SK-N-SH treated with all-trans-retinoic acid at 6 μM for 48 hours (cell line): Measurements from ENCODE around the gene ZCCHC3.

Source experiments
- ATAC-seq: fragments of 200-7000 bp; cut with Tn5 transposase; 3 replicates; pipeline ENCODE4 v1.9.1; 2020; ENCODE audit warnings: mild to moderate bottlenecking, moderate library complexity
- ARNTL ChIP-seq: fragments of 450-650 bp; formaldehyde crosslinking; IDR thresholded peaks from 2 replicates; pipeline ENCODE4 v1.5.0; 2020; ENCODE audit warnings: low read depth, mild to moderate bottlenecking, moderate library complexity, borderline replicate concordance
- BACH2 ChIP-seq: fragments of 250-450 bp; sonication (Bioruptor Pico); IDR thresholded peaks from 2 replicates; pipeline ENCODE4 v1.9.0; 2021; ENCODE audit warnings: mild to moderate bottlenecking, borderline replicate concordance
- CREB5 ChIP-seq: fragments of 250-450 bp; sonication (Bioruptor Pico); IDR thresholded peaks from 2 replicates; pipeline ENCODE4 v1.5.1; 2020; ENCODE audit warnings: low read depth, mild to moderate bottlenecking, moderate library complexity
- CSDC2 ChIP-seq: fragments of 250-450 bp; sonication (Bioruptor Pico); IDR thresholded peaks from 2 replicates; pipeline ENCODE4 v1.5.0; 2020; ENCODE audit warnings: mild to moderate bottlenecking, moderate library complexity
- CSRNP3 ChIP-seq: fragments of 250-450 bp; sonication (Bioruptor Pico); IDR thresholded peaks from 2 replicates; pipeline ENCODE4 v1.5.1; 2021; ENCODE audit warnings: mild to moderate bottlenecking, moderate library complexity
- ESRRG ChIP-seq: fragments of 250-450 bp; sonication (Bioruptor Pico); IDR thresholded peaks from 2 replicates; pipeline ENCODE4 v1.6.1; 2021; ENCODE audit warnings: mild to moderate bottlenecking
- GLIS3 ChIP-seq: fragments of 250-450 bp; sonication (Bioruptor Pico); IDR thresholded peaks from 2 replicates; pipeline ENCODE4 v1.5.0; 2020; ENCODE audit warnings: mild to moderate bottlenecking, moderate library complexity
- ISL1 ChIP-seq: fragments of 250-450 bp; sonication (Bioruptor Pico); IDR thresholded peaks from 2 replicates; pipeline ENCODE4 v2.1.2; 2022; ENCODE audit warnings: mild to moderate bottlenecking, moderate library complexity
- POU6F1 ChIP-seq: fragments of 250-450 bp; sonication (Bioruptor Pico); IDR thresholded peaks from 2 replicates; pipeline ENCODE4 v1.8.0; 2021; ENCODE audit warnings: low read depth, mild to moderate bottlenecking, moderate library complexity, borderline replicate concordance
- PPARA ChIP-seq: fragments of 250-450 bp; sonication (Bioruptor Pico); IDR thresholded peaks from 2 replicates; pipeline ENCODE4 v1.5.0; 2020; ENCODE audit warnings: mild to moderate bottlenecking, borderline replicate concordance
- RARB ChIP-seq: fragments of 250-450 bp; sonication (Bioruptor Pico); IDR thresholded peaks from 2 replicates; pipeline ENCODE4 v1.8.0; 2021; ENCODE audit warnings: mild to moderate bottlenecking, moderate library complexity
- SNAI2 ChIP-seq: fragments of 250-450 bp; sonication (Bioruptor Pico); IDR thresholded peaks from 2 replicates; pipeline ENCODE4 v1.5.0; 2020; ENCODE audit warnings: mild to moderate bottlenecking, moderate library complexity
- TOX ChIP-seq: fragments of 250-450 bp; sonication (Bioruptor Pico); IDR thresholded peaks from 2 replicates; pipeline ENCODE4 v1.8.0; 2021; ENCODE audit warnings: mild to moderate bottlenecking, moderate library complexity, borderline replicate concordance
- ZC3H10 ChIP-seq: fragments of 250-450 bp; sonication (Bioruptor Pico); IDR thresholded peaks from 2 replicates; pipeline ENCODE4 v1.5.1; 2021; ENCODE audit warnings: mild to moderate bottlenecking, moderate library complexity
- ZFP3 ChIP-seq: fragments of 250-450 bp; sonication (Bioruptor Pico); IDR thresholded peaks from 2 replicates; pipeline ENCODE4 v1.5.0; 2020; ENCODE audit warnings: mild to moderate bottlenecking, moderate library complexity
- ZFP30 ChIP-seq: fragments of 450-650 bp; formaldehyde crosslinking; IDR thresholded peaks from 2 replicates; pipeline ENCODE4 v1.5.0; 2022; ENCODE audit warnings: mild to moderate bottlenecking, moderate library complexity
- ZNF70 ChIP-seq: fragments of 450-650 bp; formaldehyde crosslinking; IDR thresholded peaks from 2 replicates; pipeline ENCODE4 v1.5.0; 2020; ENCODE audit warnings: mild to moderate bottlenecking, moderate library complexity
- ZNF8 ChIP-seq: fragments of 450-650 bp; formaldehyde crosslinking; IDR thresholded peaks from 2 replicates; pipeline ENCODE4 v1.5.0; 2020; ENCODE audit warnings: mild to moderate bottlenecking, moderate library complexity
- TF ChIP-seq, protein P1 (sequence below): fragments of 250-450 bp; sonication (Bioruptor Pico); IDR thresholded peaks from 2 replicates; pipeline ENCODE4 v1.8.0; 2020; ENCODE audit warnings: mild to moderate bottlenecking, moderate library complexity, borderline replicate concordance

ZCCHC3 gene

GRCh38 chr20:312866-313265 is 15.5 kb downstream of the ZCCHC3 start:
- no peak for ATAC-seq
- TF ChIP-seq CSRNP3 (CRISPR knock-in tag) (no peak), BACH2 (CRISPR knock-in tag) (no peak), RARB (CRISPR knock-in tag) (no peak), ARNTL (CRISPR knock-in tag) (no peak), CREB5 (CRISPR knock-in tag) (no peak), GLIS3 (no peak), ZC3H10 (CRISPR knock-in tag) (no peak), ZFP30 (CRISPR knock-in tag) (no peak), PPARA (CRISPR knock-in tag) (no peak), CSDC2 (CRISPR knock-in tag) (no peak), ZNF70 (no peak), ZFP3 (CRISPR knock-in tag) (no peak), ESRRG (CRISPR knock-in tag) (no peak)
- TF ChIP-seq, protein P1, sequence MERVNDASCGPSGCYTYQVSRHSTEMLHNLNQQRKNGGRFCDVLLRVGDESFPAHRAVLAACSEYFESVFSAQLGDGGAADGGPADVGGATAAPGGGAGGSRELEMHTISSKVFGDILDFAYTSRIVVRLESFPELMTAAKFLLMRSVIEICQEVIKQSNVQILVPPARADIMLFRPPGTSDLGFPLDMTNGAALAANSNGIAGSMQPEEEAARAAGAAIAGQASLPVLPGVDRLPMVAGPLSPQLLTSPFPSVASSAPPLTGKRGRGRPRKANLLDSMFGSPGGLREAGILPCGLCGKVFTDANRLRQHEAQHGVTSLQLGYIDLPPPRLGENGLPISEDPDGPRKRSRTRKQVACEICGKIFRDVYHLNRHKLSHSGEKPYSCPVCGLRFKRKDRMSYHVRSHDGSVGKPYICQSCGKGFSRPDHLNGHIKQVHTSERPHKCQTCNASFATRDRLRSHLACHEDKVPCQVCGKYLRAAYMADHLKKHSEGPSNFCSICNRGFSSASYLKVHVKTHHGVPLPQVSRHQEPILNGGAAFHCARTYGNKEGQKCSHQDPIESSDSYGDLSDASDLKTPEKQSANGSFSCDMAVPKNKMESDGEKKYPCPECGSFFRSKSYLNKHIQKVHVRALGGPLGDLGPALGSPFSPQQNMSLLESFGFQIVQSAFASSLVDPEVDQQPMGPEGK (CRISPR knock-in tag): no peak

DNA sequence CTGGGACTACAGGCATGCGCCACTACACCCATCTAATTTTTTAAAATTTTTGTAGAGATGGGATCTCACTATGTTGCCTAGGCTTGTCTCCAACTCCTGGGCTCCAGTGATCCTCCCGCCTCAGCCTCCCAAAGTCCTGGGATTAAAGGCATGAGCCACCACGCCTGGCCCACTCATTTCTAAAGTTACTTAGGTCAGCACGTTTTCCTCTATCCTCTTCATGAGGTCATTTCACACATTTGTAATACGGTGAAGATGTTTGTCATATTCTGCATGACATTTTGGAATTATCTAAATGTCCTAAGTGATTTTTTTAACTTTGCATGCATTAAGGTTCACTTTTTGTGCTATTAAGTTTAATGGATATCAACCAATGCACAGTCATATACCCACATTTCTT is 16.0 kb downstream of the ZCCHC3 start:
- no peak for TF ChIP-seq POU6F1 (CRISPR knock-in tag)
- TF ChIP-seq ISL1 (CRISPR knock-in tag): no peak
- TF ChIP-seq ESRRG (CRISPR knock-in tag): no peak
- no peak for ATAC-seq

DNA sequence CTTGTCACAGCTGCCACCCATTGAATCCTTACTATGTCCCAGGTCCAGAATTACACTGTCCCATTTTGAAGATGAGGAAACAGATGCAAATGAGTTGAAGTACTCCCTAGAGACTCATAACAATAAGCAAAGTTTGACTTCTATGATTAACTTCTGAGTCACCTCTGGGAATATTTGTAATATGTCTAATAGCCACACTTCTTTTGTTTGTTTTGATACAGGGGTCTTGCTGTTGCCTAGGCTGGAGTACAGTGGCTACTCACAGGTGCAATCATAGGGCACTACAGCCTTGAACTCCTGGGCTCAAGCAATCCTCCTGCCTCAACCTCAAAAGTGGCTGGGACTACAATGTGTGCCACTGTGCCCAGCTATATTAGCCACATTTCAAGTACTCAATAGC is 16.6 kb downstream of the ZCCHC3 start:
- no peak for ATAC-seq
- TF ChIP-seq ZNF70: no peak
- no peak for TF ChIP-seq RARB (CRISPR knock-in tag)
- TF ChIP-seq ESRRG (CRISPR knock-in tag): no peak

DNA sequence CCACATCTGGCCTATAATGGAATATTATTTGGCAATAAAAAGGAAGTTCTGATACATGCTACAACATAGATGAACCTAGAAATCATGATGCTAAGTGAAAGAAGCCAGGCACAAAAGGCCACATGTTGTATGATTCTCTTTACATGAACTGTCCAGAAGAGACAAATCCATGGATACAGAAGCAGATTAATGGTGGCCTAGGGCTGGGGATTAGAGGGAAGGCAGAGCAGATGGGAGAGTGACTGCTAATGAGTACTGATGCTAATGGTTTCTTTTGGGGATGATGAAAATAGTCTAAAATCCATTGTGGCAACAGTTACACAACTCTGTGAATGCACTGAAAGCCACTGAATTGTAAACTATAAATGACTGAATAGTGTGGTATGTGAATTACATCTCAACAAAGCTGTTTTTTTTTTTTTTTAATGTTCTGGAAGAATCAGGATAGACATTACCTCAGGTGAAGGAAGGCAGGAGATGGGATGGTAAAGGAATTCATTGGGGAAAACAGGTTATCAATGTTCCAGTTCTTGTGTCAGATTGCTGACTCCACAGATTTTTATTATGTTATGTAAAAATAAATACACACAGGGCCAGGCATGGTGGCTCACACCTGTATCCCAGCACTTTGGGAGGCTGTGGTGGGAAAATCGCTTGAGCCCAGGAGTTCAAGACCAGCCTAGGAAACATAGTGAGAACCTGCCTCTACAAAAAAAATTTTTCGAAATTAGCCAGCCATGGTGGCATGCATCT is 19.1 kb downstream of the ZCCHC3 start:
- TF ChIP-seq BACH2 (CRISPR knock-in tag) (no peak), RARB (CRISPR knock-in tag) (no peak), CREB5 (CRISPR knock-in tag) (no peak), ARNTL (CRISPR knock-in tag) (no peak), ZFP3 (CRISPR knock-in tag) (no peak), ISL1 (CRISPR knock-in tag) (no peak), ZC3H10 (CRISPR knock-in tag) (no peak), SNAI2 (no peak), ZNF8 (CRISPR knock-in tag) (no peak), PPARA (CRISPR knock-in tag) (no peak), TOX (CRISPR knock-in tag) (no peak), CSRNP3 (CRISPR knock-in tag) (no peak)
- no peak for ATAC-seq
